Upper lobe of left lung (tissue), 4 donors: ENCODE results near the gene EFHD1.

Experiments
- EP300 ChIP-seq, 4 donors: sonication (generic); formaldehyde crosslinking; IDR thresholded peaks; one replicate each; pipeline ENCODE4 v1.5.1; 2017; ENCODE audit warnings: antibody characterized with exemption in 4 of 4, control low read depth in 2 of 4
- POLR2A ChIP-seq, 4 donors: fragments of 450-650 bp; IDR thresholded peaks; one replicate each; pipeline ENCODE4 v1.5.1; 2016 to 2017; ENCODE audit warnings: antibody characterized with exemption in 4 of 4, mild to moderate bottlenecking in 2 of 4
- POLR2AphosphoS5 ChIP-seq, 2 donors: sonication (generic); formaldehyde crosslinking; IDR thresholded peaks; one replicate each; pipeline ENCODE4 v1.5.1; 2017; ENCODE audit warnings: antibody characterized with exemption in 2 of 2
- TF ChIP-seq, protein P1 (sequence below), 6 experiments: fragments of 450-650 bp in 4 of 6; fragments of 200-600 bp in 2 of 6; sonication (generic) in 2 of 6; IDR thresholded peaks; one replicate each; pipeline ENCODE4 v1.5.1; 2016 to 2019; ENCODE audit warnings: antibody characterized with exemption in 6 of 6

DNA sequence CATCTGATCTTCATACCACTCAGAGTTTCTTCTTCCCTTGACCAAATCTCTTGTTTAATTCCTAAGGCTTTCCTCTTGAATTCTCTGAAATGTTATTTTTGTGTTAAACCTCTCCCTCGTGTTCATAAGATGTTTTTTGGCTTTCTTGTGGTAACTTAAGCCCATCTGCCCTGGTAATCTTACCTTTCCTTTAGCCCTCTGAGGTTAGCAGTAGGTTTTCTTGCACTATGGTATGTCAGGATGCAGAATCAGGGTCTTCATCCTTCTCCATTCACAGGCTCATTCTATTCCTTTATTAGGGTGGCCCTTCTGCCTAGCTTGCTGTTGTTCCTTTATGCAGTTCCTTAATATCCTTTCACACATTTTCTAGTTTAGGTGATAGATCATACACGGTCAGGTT is 87.9 kb downstream of the EFHD1 start:
- TF ChIP-seq, protein P1, sequence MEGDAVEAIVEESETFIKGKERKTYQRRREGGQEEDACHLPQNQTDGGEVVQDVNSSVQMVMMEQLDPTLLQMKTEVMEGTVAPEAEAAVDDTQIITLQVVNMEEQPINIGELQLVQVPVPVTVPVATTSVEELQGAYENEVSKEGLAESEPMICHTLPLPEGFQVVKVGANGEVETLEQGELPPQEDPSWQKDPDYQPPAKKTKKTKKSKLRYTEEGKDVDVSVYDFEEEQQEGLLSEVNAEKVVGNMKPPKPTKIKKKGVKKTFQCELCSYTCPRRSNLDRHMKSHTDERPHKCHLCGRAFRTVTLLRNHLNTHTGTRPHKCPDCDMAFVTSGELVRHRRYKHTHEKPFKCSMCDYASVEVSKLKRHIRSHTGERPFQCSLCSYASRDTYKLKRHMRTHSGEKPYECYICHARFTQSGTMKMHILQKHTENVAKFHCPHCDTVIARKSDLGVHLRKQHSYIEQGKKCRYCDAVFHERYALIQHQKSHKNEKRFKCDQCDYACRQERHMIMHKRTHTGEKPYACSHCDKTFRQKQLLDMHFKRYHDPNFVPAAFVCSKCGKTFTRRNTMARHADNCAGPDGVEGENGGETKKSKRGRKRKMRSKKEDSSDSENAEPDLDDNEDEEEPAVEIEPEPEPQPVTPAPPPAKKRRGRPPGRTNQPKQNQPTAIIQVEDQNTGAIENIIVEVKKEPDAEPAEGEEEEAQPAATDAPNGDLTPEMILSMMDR (IDR thresholded peaks at IDR 0.05), result no peak
- TF ChIP-seq POLR2AphosphoS5 (IDR thresholded peaks at IDR 0.05) (no peak), POLR2A (IDR thresholded peaks at IDR 0.05) (no peak), EP300 (IDR thresholded peaks at IDR 0.05) (no peak)
